Mucosa of descending colon (tissue), 3 donors: Measurements from ENCODE around the gene GRXCR1. TPM values are rescaled to one million over a fixed set of nuclear protein-coding genes. Genes with fewer than 3 reads are reported as not detected.

Source experiments
- ATAC-seq: fragments of 200-7000 bp; cut with Tn5 transposase; one replicate; pipeline ENCODE4 v1.9.1; 2020; ENCODE audit warnings: mild to moderate bottlenecking, moderate library complexity
- DNase-seq, 3 donors: peaks; one replicate each; pipeline ENCODE4 v3.0.0-alpha.2; 2020
- H3K36me3 ChIP-seq: fragments of 200-600 bp; one replicate; pipeline ENCODE4 v1.8.0; 2021; ENCODE audit warnings: low read depth, mild to moderate bottlenecking
- H3K4me1 ChIP-seq: fragments of 200-600 bp; one replicate; pipeline ENCODE4 v1.8.0; 2021; ENCODE audit warnings: low read depth, mild to moderate bottlenecking
- H3K4me3 ChIP-seq: fragments of 200-600 bp; one replicate; pipeline ENCODE4 v1.8.0; 2021; ENCODE audit warnings: mild to moderate bottlenecking
- H3K9me3 ChIP-seq: fragments of 200-600 bp; one replicate; pipeline ENCODE4 v1.8.0; 2021; ENCODE audit warnings: mild to moderate bottlenecking
- CTCF ChIP-seq: fragments of 200-600 bp; IDR thresholded peaks from one replicate; pipeline ENCODE4 v1.8.0; 2022; ENCODE audit warnings: antibody characterized with exemption, mild to moderate bottlenecking
- intact Hi-C, 2 donors: fragments of 100-400 bp; cut with DNase I in 1 of 2; cut with micrococcal nuclease in 1 of 2; formaldehyde crosslinking; loops; one replicate each; pipeline versions ENCODE4 v1.11.0 to v1.11.1; 2022; cut with DNase I, micrococcal nuclease
- total RNA-seq, 3 donors: library from RNA; stranded (reverse); fragmentation: NEBNext Ultra II Directional in 2 of 3; extraction: Animal tissue kit (Norgen Biotek cat#: 25700) in 2 of 3; gene quantifications; one replicate each; pipeline versions ENCODE4 v1.2.1 to v1.2.4, GENCODE V29; 2021 to 2023
- donor health status: DM: no; HTN: no; CAD: no; lungs with moderate emphysema.
- donor health status: DM: no; HTN: no; CAD: no.
- donor health status: DM: no; HTN: yes; CAD: no.

The GRXCR1 gene
- total RNA-seq, 3 donors from 2014 or later, result not detected

GRCh38 chr4:43048570-43048969 lies 156.1 kb downstream of the GRXCR1 start:
- no peaks in the 10 kb centered on the region for H3K4me1 ChIP-seq
- H3K9me3 ChIP-seq, result peaks cover 2% of the 10 kb centered on the region
- ATAC-seq, result no peak
- no peaks in the 10 kb centered on the region for H3K36me3 ChIP-seq
- TF ChIP-seq CTCF, result no peak
- intact Hi-C loops, result no loop called here
- H3K4me3 ChIP-seq, result no peak overlapping the region
- DNase-seq, result no peak

GRCh38 chr4:43049326-43049725 lies 156.8 kb downstream of the GRXCR1 start:
- no peak for ATAC-seq
- no peak for DNase-seq
- intact Hi-C loops, result no loop called here
- H3K4me1 ChIP-seq, result no peaks in the 10 kb centered on the region
- no peak for TF ChIP-seq CTCF
- H3K36me3 ChIP-seq, result no peaks in the 10 kb centered on the region
- H3K9me3 ChIP-seq, result peaks cover under 1% of the 10 kb centered on the region
- H3K4me3 ChIP-seq, result no peak overlapping the region

GRCh38 chr4:43066415-43066814 lies 173.9 kb downstream of the GRXCR1 start:
- TF ChIP-seq CTCF, result no peak
- DNase-seq (no peak), ATAC-seq (no peak)
- intact Hi-C loops, result no loop called here
- Histone ChIP-seq H3K36me3 (no peaks in the 10 kb centered on the region), H3K4me3 (no peak overlapping the region), H3K9me3 (peaks cover 11% of the 10 kb centered on the region), H3K4me1 (no peaks in the 10 kb centered on the region)

- no peak for DNase-seq
- Histone ChIP-seq H3K4me3 (no peak overlapping the region), H3K36me3 (no peaks in the 10 kb centered on the region), H3K4me1 (no peaks in the 10 kb centered on the region), H3K9me3 (peaks cover 40% of the 10 kb centered on the region)
- intact Hi-C loops, result no loop called here
- ATAC-seq, result no peak
- TF ChIP-seq CTCF, result no peak
Observed at GRCh38 chr4:43071069-43071468, 178.6 kb downstream of the GRXCR1 start.

Other genes starting within 250 kb of the GRXCR1 start
- gene ATP8A1, start 235.6 kb upstream of the GRXCR1 start, total RNA-seq, result 10 to 100 TPM; 40.3 to 92.0 (median 41.1) TPM